Kidney (tissue), 14 donors: ENCODE results near the gene TRAK1. TPM values are rescaled to one million over a fixed set of nuclear protein-coding genes. Genes with fewer than 3 reads are reported as not detected.

Experiments used
- DNase-seq, 5 donors: peaks; one replicate each; pipeline ENCODE4 v3.0.0-alpha.2; 2013 to 2020
- FAIRE-seq: peaks from 2 replicates; lab custom pipeline; 2012; peaks lifted over from hg19 to GRCh38; lab: Jason Lieb, UNC
- H3K27ac ChIP-seq, 2 donors: one replicate each; pipeline ENCODE4 v1.7.0; 2013; ENCODE audit warnings: low read depth in 2 of 2, low read length in 2 of 2, inconsistent platforms in 1 of 2
- H3K27me3 ChIP-seq: one replicate; pipeline ENCODE4 v1.7.1; 2013; ENCODE audit warnings: low read length, inconsistent platforms; ENCODE audit not compliant: control insufficient read depth, insufficient read depth
- H3K36me3 ChIP-seq, 3 donors: one replicate each; pipeline versions ENCODE4 v1.7.0 to v1.7.1; 2013; ENCODE audit warnings: low read length in 3 of 3, control low read depth in 1 of 3, inconsistent platforms in 1 of 3; ENCODE audit not compliant: insufficient read depth in 3 of 3, control insufficient read depth in 2 of 3
- H3K4me1 ChIP-seq, 3 donors: one replicate each; pipeline versions ENCODE4 v1.7.0 to v1.7.1; 2013; ENCODE audit warnings: low read length in 3 of 3, inconsistent platforms in 1 of 3, low read depth in 1 of 3; ENCODE audit not compliant: control insufficient read depth in 2 of 3, insufficient read depth in 2 of 3
- H3K4me3 ChIP-seq, 3 donors: one replicate each; pipeline versions ENCODE4 v1.7.0 to v1.8.1; 2013; ENCODE audit warnings: low read length in 3 of 3, control low read depth in 1 of 3, inconsistent platforms in 1 of 3
- H3K9ac ChIP-seq, 3 donors: one replicate each; pipeline versions ENCODE4 v1.7.0 to v1.7.1; 2013; ENCODE audit warnings: low read length in 3 of 3, control low read depth in 1 of 3, inconsistent platforms in 1 of 3
- H3K9me3 ChIP-seq, 3 donors: one replicate each; pipeline versions ENCODE4 v1.7.0 to v1.7.1; 2013; ENCODE audit warnings: low read length in 3 of 3, control low read depth in 1 of 3, inconsistent platforms in 1 of 3; ENCODE audit not compliant: control insufficient read depth in 2 of 3, insufficient read depth in 1 of 3
- intact Hi-C: fragments of 100-400 bp; cut with DNase I; formaldehyde crosslinking; loops from one replicate; pipeline ENCODE4 v1.11.1; 2022
- polyA plus RNA-seq: library from polyadenylated mRNA; stranded (reverse); fragments of 350-450 nt; fragmentation: Illumina TruSeq; extraction: RNeasy Lipid Tissue Mini Kit (QIAGEN cat#74804); gene quantifications from one replicate; pipeline ENCODE4 v1.2.3, GENCODE V29; 2014; ENCODE audit warnings: low read depth, low replicate concordance; ENCODE audit not compliant: insufficient read depth
- total RNA-seq: library from RNA; stranded (reverse); fragmentation: NEBNext Ultra II Directional; extraction: Animal tissue kit (Norgen Biotek cat#: 25700); gene quantifications from one replicate; pipeline ENCODE4 v1.2.1, GENCODE V29; 2021
- TF ChIP-seq, protein P1 (sequence below): IDR thresholded peaks from 3 replicates; pipeline ENCODE4 v1.5.1; 2012; ENCODE audit warnings: mild to moderate bottlenecking, moderate library complexity, borderline replicate concordance; ENCODE audit not compliant: insufficient read depth; ENCODE audit errors: extremely low read depth
- donor health status: control.
- donor health status: control.
- donor health status: control.
- donor health status: control.
- donor health status: control.
- donor health status: DM: yes; HTN: yes; CAD: no.
- donor health status: Normal renal cell carcinoma (clear cell type).

Gene TRAK1
- total and polyA plus RNA-seq, 2 donors from 2014 or later, result 16.2 to 41.0 TPM

DNA sequence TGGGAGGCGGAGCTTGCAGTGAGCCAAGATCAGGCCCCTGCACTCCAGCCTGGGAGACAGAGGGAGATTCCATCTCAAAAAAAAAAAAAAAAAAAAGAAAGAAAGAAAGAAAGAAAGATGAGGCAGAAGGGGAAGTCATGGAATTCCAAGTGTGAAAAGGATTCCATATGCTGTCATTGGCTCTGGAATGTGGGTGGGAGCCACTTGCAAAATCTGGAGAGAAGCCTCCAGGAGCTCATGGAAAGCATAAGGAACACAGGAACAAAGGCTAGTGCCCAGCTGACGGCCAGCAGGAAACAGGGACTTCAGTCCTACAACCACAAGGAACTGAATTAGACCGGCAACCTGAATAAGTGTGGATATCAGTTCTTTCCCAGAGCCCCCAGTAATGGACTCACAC, 12.5 kb upstream of the TRAK1 start:
- Histone ChIP-seq H3K36me3 (no peaks in the 10 kb centered on the region), H3K9me3 (no peaks in the 10 kb centered on the region), H3K27ac (no peak overlapping the region), H3K4me3 (no peak overlapping the region), H3K4me1 (peaks cover 0 to 22% (median 14%) of the 10 kb centered on the region in 3 donors), H3K9ac (no peak overlapping the region), H3K27me3 (no peaks in the 10 kb centered on the region)
- FAIRE-seq (no peak), DNase-seq (no peak)
- TF ChIP-seq, protein P1, sequence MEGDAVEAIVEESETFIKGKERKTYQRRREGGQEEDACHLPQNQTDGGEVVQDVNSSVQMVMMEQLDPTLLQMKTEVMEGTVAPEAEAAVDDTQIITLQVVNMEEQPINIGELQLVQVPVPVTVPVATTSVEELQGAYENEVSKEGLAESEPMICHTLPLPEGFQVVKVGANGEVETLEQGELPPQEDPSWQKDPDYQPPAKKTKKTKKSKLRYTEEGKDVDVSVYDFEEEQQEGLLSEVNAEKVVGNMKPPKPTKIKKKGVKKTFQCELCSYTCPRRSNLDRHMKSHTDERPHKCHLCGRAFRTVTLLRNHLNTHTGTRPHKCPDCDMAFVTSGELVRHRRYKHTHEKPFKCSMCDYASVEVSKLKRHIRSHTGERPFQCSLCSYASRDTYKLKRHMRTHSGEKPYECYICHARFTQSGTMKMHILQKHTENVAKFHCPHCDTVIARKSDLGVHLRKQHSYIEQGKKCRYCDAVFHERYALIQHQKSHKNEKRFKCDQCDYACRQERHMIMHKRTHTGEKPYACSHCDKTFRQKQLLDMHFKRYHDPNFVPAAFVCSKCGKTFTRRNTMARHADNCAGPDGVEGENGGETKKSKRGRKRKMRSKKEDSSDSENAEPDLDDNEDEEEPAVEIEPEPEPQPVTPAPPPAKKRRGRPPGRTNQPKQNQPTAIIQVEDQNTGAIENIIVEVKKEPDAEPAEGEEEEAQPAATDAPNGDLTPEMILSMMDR, result no peak
- intact Hi-C loops, result loop anchor here (10.0 kb wide), 1 partner anchor 64 kb away; no protein-coding TSS in a partner anchor

DNA sequence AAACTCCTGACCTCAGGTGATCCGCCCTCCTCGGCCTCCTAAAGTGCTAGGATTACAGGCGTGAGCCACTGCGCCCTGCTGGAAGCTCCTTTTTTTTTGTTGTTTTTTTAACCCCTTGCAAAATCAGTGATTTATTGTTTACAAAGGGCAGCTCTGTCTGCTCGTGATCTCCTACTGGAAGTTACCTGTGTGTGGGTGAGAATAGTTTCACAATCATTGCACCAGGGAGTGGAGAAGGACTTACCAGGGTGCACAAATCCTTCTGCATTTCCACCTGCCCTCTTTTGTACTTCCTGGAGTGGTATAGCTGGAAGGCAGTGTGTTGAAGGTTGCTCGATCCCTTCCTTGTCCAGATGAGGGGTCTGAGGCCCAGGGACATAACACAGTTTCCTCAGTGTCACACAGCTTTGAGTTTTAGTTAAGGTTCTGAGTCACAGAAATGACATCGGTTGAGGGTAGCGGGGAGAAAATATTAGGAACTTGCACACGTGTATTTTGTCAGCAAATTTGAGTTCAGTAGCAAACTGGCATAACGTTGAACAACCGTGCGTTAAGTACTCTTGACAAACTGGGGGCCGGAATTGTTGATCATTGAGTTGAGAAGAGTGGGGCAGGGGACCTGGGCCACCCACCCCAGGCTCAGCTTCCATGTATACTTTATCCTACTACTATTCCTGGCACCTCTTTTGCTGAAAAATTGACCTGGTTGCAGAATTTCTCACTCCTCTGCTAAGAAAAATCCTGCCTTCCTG, 11.3 kb upstream of the TRAK1 start:
- no peak for DNase-seq
- H3K9me3 ChIP-seq, result no peaks in the 10 kb centered on the region
- intact Hi-C loops, result loop anchor here (10.0 kb wide), 1 partner anchor 65 kb away; no protein-coding TSS in a partner anchor
- H3K27me3 ChIP-seq, result no peaks in the 10 kb centered on the region
- H3K36me3 ChIP-seq, result no peaks in the 10 kb centered on the region
- peak overlapping the region in 2 of 3 donors; percentile 5 to 20 for H3K9ac ChIP-seq
- H3K27ac ChIP-seq, result peak overlapping the region; percentile 72 to 76
- peaks cover 0 to 20% (median 14%) of the 10 kb centered on the region in 3 donors for H3K4me1 ChIP-seq
- no peak overlapping the region for H3K4me3 ChIP-seq
- TF ChIP-seq, protein P1, result no peak
- FAIRE-seq, result no peak

DNA sequence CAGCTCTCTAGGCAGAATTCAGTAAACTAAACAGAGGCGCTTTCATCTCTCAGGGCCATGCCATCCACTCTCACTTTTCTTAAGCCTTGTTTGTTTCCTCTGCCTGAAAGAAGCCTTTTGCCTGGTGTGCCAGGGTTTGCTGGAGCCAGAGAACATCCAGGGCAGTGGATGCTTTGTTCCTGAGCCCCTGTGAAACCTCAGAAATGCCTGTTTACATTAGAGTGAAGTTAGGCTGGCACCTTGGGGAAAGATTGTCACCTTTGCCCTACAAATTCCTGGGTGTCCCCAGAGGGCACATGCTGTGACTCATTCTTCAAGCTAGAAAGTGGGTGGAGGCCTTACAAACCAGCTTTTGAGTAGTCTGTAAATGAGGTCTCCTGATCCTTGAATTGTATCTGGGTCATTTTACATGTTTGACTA, 10.7 kb upstream of the TRAK1 start:
- no peak for FAIRE-seq
- peak overlapping the region in 1 of 3 donors; percentile 5 for H3K9ac ChIP-seq
- peaks cover 0 to 20% (median 14%) of the 10 kb centered on the region in 3 donors for H3K4me1 ChIP-seq
- intact Hi-C loops, result no loop called here
- no peaks in the 10 kb centered on the region for H3K36me3 ChIP-seq
- no peaks in the 10 kb centered on the region for H3K27me3 ChIP-seq
- H3K9me3 ChIP-seq, result no peaks in the 10 kb centered on the region
- H3K27ac ChIP-seq, result peak overlapping the region; percentile 72 to 76
- no peak for DNase-seq
- H3K4me3 ChIP-seq, result no peak overlapping the region
- TF ChIP-seq, protein P1, result no peak
